Hematopoietic multipotent progenitor cell treated with erythropoietin and hydrocortisone succinate and interleukin-3 and kit ligand, for 6 days (in vitro differentiated cells): ENCODE results near the gene BBS1.

Source experiments
- DNase-seq: peaks from one replicate; pipeline ENCODE4 v3.0.0-alpha.2; 2015

BBS1 gene

GRCh38 chr11:66477263-66478201 is 32.9 kb upstream of the BBS1 start:
- DNase-seq, result no peak

- peak; percentile 41 for DNase-seq
Observed at GRCh38 chr11:66478729-66479393, 31.6 kb upstream of the BBS1 start.

- peak; percentile 45 for DNase-seq
Observed at GRCh38 chr11:66479394-66480116, 30.9 kb upstream of the BBS1 start.

GRCh38 chr11:66480117-66480938 is 30.1 kb upstream of the BBS1 start, which contains the start of gene DPP3:
Gene DPP3 (plus strand): TSS chr11:66480434. CDS start chr11:66482201, 1,767 bp downstream.
- DNase-seq, result peak; percentile 99

- no peak for DNase-seq
Observed at GRCh38 chr11:66484806-66485380, 25.5 kb upstream of the BBS1 start.

- no peak for DNase-seq
Observed at GRCh38 chr11:66488957-66489356, 21.5 kb upstream of the BBS1 start.

- no peak for DNase-seq
Observed at GRCh38 chr11:66489636-66490035, 20.8 kb upstream of the BBS1 start.

GRCh38 chr11:66491315-66491935 is 19.0 kb upstream of the BBS1 start:
- no peak for DNase-seq

GRCh38 chr11:66492161-66492865 is 18.1 kb upstream of the BBS1 start:
- DNase-seq, result peak; percentile 22

GRCh38 chr11:66493130-66493529 is 17.3 kb upstream of the BBS1 start:
- no peak for DNase-seq

GRCh38 chr11:66494458-66494857 is 16.0 kb upstream of the BBS1 start:
- DNase-seq, result no peak

GRCh38 chr11:66494935-66495334 is 15.5 kb upstream of the BBS1 start:
- no peak for DNase-seq

- no peak for DNase-seq
Observed at GRCh38 chr11:66495401-66495854, 15.0 kb upstream of the BBS1 start.

- no peak for DNase-seq
Observed at GRCh38 chr11:66497206-66497605, 13.2 kb upstream of the BBS1 start.

- DNase-seq, result no peak
Observed at GRCh38 chr11:66498506-66498905, 11.9 kb upstream of the BBS1 start.

GRCh38 chr11:66505276-66505816 is 5.1 kb upstream of the BBS1 start:
- no peak for DNase-seq

GRCh38 chr11:66509131-66509561 is 1.3 kb upstream of the BBS1 start:
- peak; percentile 26 for DNase-seq

- no peak for DNase-seq
Observed at GRCh38 chr11:66510990-66511339, 530 bp downstream of the BBS1 start.

- DNase-seq, result no peak
Observed at GRCh38 chr11:66523611-66524010, 13.2 kb downstream of the BBS1 start.

- no peak for DNase-seq
Observed at GRCh38 chr11:66524304-66525040, 14.0 kb downstream of the BBS1 start.
